B cell (primary cell): ENCODE data around the gene NAB1.

Experiments
- CTCF ChIP-seq: fragments of 200-600 bp; IDR thresholded peaks from one replicate; pipeline ENCODE4 v1.8.0; 2022; ENCODE audit warnings: antibody characterized with exemption, mild to moderate bottlenecking
- EZH2 ChIP-seq: IDR thresholded peaks from 2 replicates; pipeline ENCODE4 v1.6.1; 2012; ENCODE audit warnings: borderline replicate concordance, low read depth, mild to moderate bottlenecking, moderate library complexity, low read length; ENCODE audit not compliant: insufficient read depth, poor library complexity, severe bottlenecking

GRCh38 chr2:190625691-190626090, 23.2 kb upstream of the NAB1 start:
- no peak for TF ChIP-seq CTCF
- TF ChIP-seq EZH2 = no peak
